NB4 (cell line): ENCODE data around the gene LRRFIP1.

Experiments
- MYC ChIP-seq: IDR thresholded peaks from 2 replicates; pipeline ENCODE4 v1.6.1; 2011; ENCODE audit warnings: low read depth, low read length
- POLR2A ChIP-seq: IDR thresholded peaks from 2 replicates; pipeline ENCODE4 v1.6.1; 2011; ENCODE audit warnings: mild to moderate bottlenecking; ENCODE audit not compliant: insufficient read length; ENCODE audit errors: extremely low read depth
- TF ChIP-seq, protein P1 (sequence below): IDR thresholded peaks from one replicate; pipeline ENCODE4 v1.5.1; 2012; ENCODE audit warnings: low read depth, low read length
- TF ChIP-seq, protein P2 (sequence below): IDR thresholded peaks from 2 replicates; pipeline ENCODE4 v1.6.1; 2011; ENCODE audit warnings: low read depth, low read length

DNA sequence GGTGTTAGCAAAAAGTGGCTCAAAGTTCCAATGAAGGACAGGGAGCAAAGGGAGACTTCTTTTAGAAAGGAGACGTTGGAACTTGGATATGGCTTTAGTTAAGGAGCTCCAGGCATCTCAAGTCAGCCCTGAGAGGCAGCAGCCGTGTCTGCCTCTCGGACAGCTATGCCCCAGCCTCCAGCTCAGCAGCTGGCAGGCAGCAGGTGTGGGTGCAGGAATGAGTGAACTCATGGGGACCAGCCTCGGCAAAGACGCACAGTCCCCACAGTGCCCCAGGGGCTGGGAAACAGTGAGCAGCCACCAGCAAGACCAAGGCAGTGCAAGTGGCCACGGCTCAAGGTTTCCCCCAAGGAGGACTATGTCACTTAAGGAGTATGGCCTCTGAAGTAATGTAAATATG, 1.6 kb upstream of the LRRFIP1 start:
- TF ChIP-seq POLR2A, result no peak
- TF ChIP-seq, protein P1, sequence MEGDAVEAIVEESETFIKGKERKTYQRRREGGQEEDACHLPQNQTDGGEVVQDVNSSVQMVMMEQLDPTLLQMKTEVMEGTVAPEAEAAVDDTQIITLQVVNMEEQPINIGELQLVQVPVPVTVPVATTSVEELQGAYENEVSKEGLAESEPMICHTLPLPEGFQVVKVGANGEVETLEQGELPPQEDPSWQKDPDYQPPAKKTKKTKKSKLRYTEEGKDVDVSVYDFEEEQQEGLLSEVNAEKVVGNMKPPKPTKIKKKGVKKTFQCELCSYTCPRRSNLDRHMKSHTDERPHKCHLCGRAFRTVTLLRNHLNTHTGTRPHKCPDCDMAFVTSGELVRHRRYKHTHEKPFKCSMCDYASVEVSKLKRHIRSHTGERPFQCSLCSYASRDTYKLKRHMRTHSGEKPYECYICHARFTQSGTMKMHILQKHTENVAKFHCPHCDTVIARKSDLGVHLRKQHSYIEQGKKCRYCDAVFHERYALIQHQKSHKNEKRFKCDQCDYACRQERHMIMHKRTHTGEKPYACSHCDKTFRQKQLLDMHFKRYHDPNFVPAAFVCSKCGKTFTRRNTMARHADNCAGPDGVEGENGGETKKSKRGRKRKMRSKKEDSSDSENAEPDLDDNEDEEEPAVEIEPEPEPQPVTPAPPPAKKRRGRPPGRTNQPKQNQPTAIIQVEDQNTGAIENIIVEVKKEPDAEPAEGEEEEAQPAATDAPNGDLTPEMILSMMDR, result no peak
- TF ChIP-seq, protein P2, sequence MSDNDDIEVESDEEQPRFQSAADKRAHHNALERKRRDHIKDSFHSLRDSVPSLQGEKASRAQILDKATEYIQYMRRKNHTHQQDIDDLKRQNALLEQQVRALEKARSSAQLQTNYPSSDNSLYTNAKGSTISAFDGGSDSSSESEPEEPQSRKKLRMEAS, result no peak
- TF ChIP-seq MYC, result no peak
